B cell (primary cell): ENCODE data around the gene FAM227A. TPM values are rescaled to one million over a fixed set of nuclear protein-coding genes. Genes with fewer than 3 reads are reported as not detected.

ENCODE experiments used
- ATAC-seq: fragments of 200-7000 bp; cut with Tn5 transposase; one replicate; pipeline ENCODE4 v1.10.0; 2021; ENCODE audit warnings: low read depth, mild to moderate bottlenecking, moderate number of reproducible peaks, moderate library complexity
- CTCF ChIA-PET: fragments of 350-600 bp; sonication (Branson Sonifier 250); formaldehyde crosslinking; loops from one replicate; lab custom pipeline; 2021; ENCODE audit warnings: antibody characterized with exemption, inconsistent platforms; lab: Charles Lee
- POLR2A ChIA-PET: fragments of 350-600 bp; sonication (Branson Sonifier 250); formaldehyde crosslinking; loops from one replicate; lab custom pipeline; 2021; ENCODE audit warnings: antibody characterized with exemption; lab: Charles Lee
- DNase-seq: peaks from one replicate; pipeline ENCODE4 v3.0.0; 2013
- H2AFZ ChIP-seq: 2 replicates; pipeline ENCODE4 v1.6.1; 2012; ENCODE audit warnings: mild to moderate bottlenecking, low read depth, low read length; ENCODE audit not compliant: insufficient read depth, poor library complexity, severe bottlenecking
- H3K27ac ChIP-seq, 2 donors: 1 replicate in 1 of 2; 2 replicates in 1 of 2; pipeline ENCODE4 v1.5.1; 2012 to 2013; ENCODE audit warnings: low read length in 2 of 2, mild to moderate bottlenecking in 2 of 2, moderate library complexity in 1 of 2
- H3K27me3 ChIP-seq, 4 experiments: fragments of 200-600 bp in 1 of 4; sonication (generic) in 1 of 4; replicated peaks in 1 of 4; 1 replicate in 2 of 4; 2 replicates in 2 of 4; pipeline versions ENCODE4 v1.6.1 to v1.7.0; 2013 to 2016; ENCODE audit warnings: low read length in 3 of 4, mild to moderate bottlenecking in 2 of 4, mixed read lengths in 1 of 4, moderate library complexity in 1 of 4; ENCODE audit not compliant: insufficient read depth in 4 of 4, control insufficient read depth in 3 of 4; ENCODE audit errors: control extremely low read depth in 1 of 4
- H3K36me3 ChIP-seq, 2 experiments: replicated peaks in 1 of 2; 1 replicate in 1 of 2; 2 replicates in 1 of 2; pipeline versions ENCODE4 v1.6.1 to v1.7.1; 2013; ENCODE audit warnings: low read length in 1 of 2; ENCODE audit not compliant: insufficient read depth in 2 of 2, control insufficient read depth in 1 of 2; ENCODE audit errors: control extremely low read depth in 1 of 2, extremely low read depth in 1 of 2
- H3K4me1 ChIP-seq, 2 donors: fragments of 200-600 bp in 1 of 2; sonication (generic) in 1 of 2; 1 replicate in 1 of 2; 2 replicates in 1 of 2; pipeline versions ENCODE4 v1.5.1 to v1.6.1; 2013 to 2017; ENCODE audit warnings: low read length in 2 of 2; ENCODE audit not compliant: control insufficient read depth in 2 of 2, insufficient read depth in 2 of 2
- H3K4me2 ChIP-seq: replicated peaks from 2 replicates; pipeline ENCODE3; 2012; ENCODE audit warnings: mild to moderate bottlenecking, low read depth, low read length; ENCODE audit not compliant: poor library complexity, severe bottlenecking
- H3K4me3 ChIP-seq, 5 experiments: fragments of 200-600 bp in 1 of 5; sonication (generic) in 1 of 5; 1 replicate in 3 of 5; 2 replicates in 2 of 5; pipeline versions ENCODE4 v1.5.1 to v1.7.0; 2011 to 2016; ENCODE audit warnings: low read length in 4 of 5, mild to moderate bottlenecking in 4 of 5, low read depth in 2 of 5, control low read depth in 1 of 5, moderate library complexity in 1 of 5; ENCODE audit not compliant: insufficient read depth in 1 of 5; ENCODE audit errors: control extremely low read depth in 1 of 5, extremely low read depth in 1 of 5
- H3K79me2 ChIP-seq: fragments of 200-600 bp; sonication (generic); one replicate; pipeline ENCODE4 v1.6.0; 2016; ENCODE audit warnings: low read length; ENCODE audit not compliant: control insufficient read depth, insufficient read depth
- H3K9ac ChIP-seq: fragments of 200-600 bp; sonication (generic); 2 replicates; pipeline ENCODE4 v1.6.1; 2017; ENCODE audit warnings: mild to moderate bottlenecking, low read length, moderate library complexity
- H3K9me3 ChIP-seq, 3 donors: one replicate each; pipeline versions ENCODE4 v1.6.1 to v1.7.1; 2013; ENCODE audit warnings: low read length in 2 of 3; ENCODE audit not compliant: control insufficient read depth in 2 of 3, insufficient read depth in 1 of 3; ENCODE audit errors: control extremely low read depth in 1 of 3
- H4K20me1 ChIP-seq: 2 replicates; pipeline ENCODE4 v1.6.0; 2012; ENCODE audit warnings: mild to moderate bottlenecking, low read length; ENCODE audit not compliant: insufficient read depth, control insufficient read depth, poor library complexity, severe bottlenecking
- H3K27ac Mint-ChIP-seq: one replicate; pipeline ENCODE4 v1.8.0; 2021; ENCODE audit warnings: mixed read lengths
- H3K27me3 Mint-ChIP-seq: one replicate; pipeline ENCODE4 v1.8.0; 2021; ENCODE audit warnings: mixed read lengths
- H3K4me1 Mint-ChIP-seq: one replicate; pipeline ENCODE4 v1.8.0; 2021; ENCODE audit warnings: mixed read lengths
- H3K4me3 Mint-ChIP-seq: one replicate; pipeline ENCODE4 v1.8.0; 2021; ENCODE audit warnings: mixed read lengths
- H3K9me3 Mint-ChIP-seq: one replicate; pipeline ENCODE4 v1.8.0; 2022; ENCODE audit warnings: mixed read lengths; ENCODE audit not compliant: insufficient read depth
- CTCF ChIP-seq: fragments of 200-600 bp; IDR thresholded peaks from one replicate; pipeline ENCODE4 v1.8.0; 2022; ENCODE audit warnings: antibody characterized with exemption, mild to moderate bottlenecking
- EZH2 ChIP-seq: IDR thresholded peaks from 2 replicates; pipeline ENCODE4 v1.6.1; 2012; ENCODE audit warnings: borderline replicate concordance, low read depth, mild to moderate bottlenecking, moderate library complexity, low read length; ENCODE audit not compliant: insufficient read depth, poor library complexity, severe bottlenecking
- WGBS: methylation state at CpG from one replicate; pipeline ENCODE4 v1.1.5; 2013; ENCODE audit warnings: missing lambda C conversion rate; ENCODE audit not compliant: insufficient coverage; 5-methylcytosine and 5-hydroxymethylcytosine counted together
- intact Hi-C: fragments of 100-400 bp; cut with micrococcal nuclease; formaldehyde crosslinking; loops from one replicate; pipeline ENCODE4 v1.10.0; 2022
- polyA plus RNA-seq: library from polyadenylated mRNA; depleted of rRNA; stranded (reverse); fragments of >200 nt; gene quantifications from 2 replicates; pipeline ENCODE4 v1.2.3, GENCODE V29; 2012
- total RNA-seq, 2 donors: library from RNA; stranded (reverse); fragments of 120-200 nt in 1 of 2; gene quantifications; 1 replicate in 1 of 2; 2 replicates in 1 of 2; pipeline versions ENCODE4 v1.2.3 to v1.2.4, GENCODE V29; 2013 to 2022

Gene FAM227A
- total and polyA plus RNA-seq, 2 donors (not counting 1 experiment from before 2014, with no cell fraction given): 0.04 to 0.57 TPM

GRCh38 chr22:38569181-38569971 is 86.8 kb downstream of the FAM227A start:
- TF ChIP-seq EZH2 (no peak), CTCF (no peak)
- ChIA-PET POLR2A (interaction anchor here (0.7 kb wide), 1 partner anchor 87 kb away, joined by 9 read pairs; the partner anchor contains the start of gene CBY1), CTCF (interaction anchor here (1.6 to 5.3 kb wide), 2 partner anchors 62 to 516 kb away, joined by 5 to 89 read pairs; no protein-coding TSS in a partner anchor)
- peak overlapping the region; percentile 93 for H2AFZ ChIP-seq
- no peaks in the 10 kb centered on the region for H3K36me3 ChIP-seq
- no peaks in the 10 kb centered on the region for H3K79me2 ChIP-seq
- no peaks in the 10 kb centered on the region for H4K20me1 ChIP-seq
- ATAC-seq (no peak), DNase-seq (no peak)
- peak overlapping the region; percentile 72 for H3K9ac ChIP-seq
- peak overlapping the region in 1 of 2 donors; percentile 4 for H3K27ac ChIP-seq
- H3K27me3 ChIP-seq: no peaks in the 10 kb centered on the region
- peak overlapping the region; percentile 34 to 65 (median 60) for H3K4me3 ChIP-seq
- no peaks in the 10 kb centered on the region for H3K9me3 Mint-ChIP-seq
- peaks cover 14 to 18% of the 10 kb centered on the region in 2 donors for H3K4me1 ChIP-seq
- 35% methylated on average over 29 of the region's 32 CpGs for WGBS
- no peaks in the 10 kb centered on the region for H3K9me3 ChIP-seq
- intact Hi-C loops: no loop called here
- H3K4me2 ChIP-seq: peak overlapping the region; percentile 91
- H3K4me3 Mint-ChIP-seq: peak overlapping the region; percentile 89
- no peaks in the 10 kb centered on the region for H3K27me3 Mint-ChIP-seq
- H3K4me1 Mint-ChIP-seq: peaks cover 14% of the 10 kb centered on the region
- H3K27ac Mint-ChIP-seq: peak overlapping the region; percentile 70
